GM12864 (cell line): ENCODE measurements around the gene EIF2AK2.

Experiments used
- DNase-seq: peaks from one replicate; pipeline ENCODE4 v3.0.0-alpha.2; 2011; ENCODE audit warnings: low read depth
- H3K4me3 ChIP-seq: 2 replicates; pipeline ENCODE4 v1.5.1; 2011; ENCODE audit warnings: mild to moderate bottlenecking, low read depth, low read length, control low read depth
- CTCF ChIP-seq: IDR thresholded peaks from 2 replicates; pipeline ENCODE4 v1.5.1; 2011; ENCODE audit warnings: low read depth, mild to moderate bottlenecking, moderate library complexity, low read length, control low read depth, inconsistent platforms; ENCODE audit errors: missing control alignments

The EIF2AK2 gene

GRCh38 chr2:37188570-37188969 lies 31.8 kb upstream of the EIF2AK2 start, which contains the start of gene SULT6B1:
TSS of gene SULT6B1 (minus strand) at chr2:37188670. CDS start at chr2:37188640, 30 bp downstream.
- no peak within 1 kb of the TSS for H3K4me3 ChIP-seq
- TF ChIP-seq CTCF: no peak
- DNase-seq: no peak

DNA sequence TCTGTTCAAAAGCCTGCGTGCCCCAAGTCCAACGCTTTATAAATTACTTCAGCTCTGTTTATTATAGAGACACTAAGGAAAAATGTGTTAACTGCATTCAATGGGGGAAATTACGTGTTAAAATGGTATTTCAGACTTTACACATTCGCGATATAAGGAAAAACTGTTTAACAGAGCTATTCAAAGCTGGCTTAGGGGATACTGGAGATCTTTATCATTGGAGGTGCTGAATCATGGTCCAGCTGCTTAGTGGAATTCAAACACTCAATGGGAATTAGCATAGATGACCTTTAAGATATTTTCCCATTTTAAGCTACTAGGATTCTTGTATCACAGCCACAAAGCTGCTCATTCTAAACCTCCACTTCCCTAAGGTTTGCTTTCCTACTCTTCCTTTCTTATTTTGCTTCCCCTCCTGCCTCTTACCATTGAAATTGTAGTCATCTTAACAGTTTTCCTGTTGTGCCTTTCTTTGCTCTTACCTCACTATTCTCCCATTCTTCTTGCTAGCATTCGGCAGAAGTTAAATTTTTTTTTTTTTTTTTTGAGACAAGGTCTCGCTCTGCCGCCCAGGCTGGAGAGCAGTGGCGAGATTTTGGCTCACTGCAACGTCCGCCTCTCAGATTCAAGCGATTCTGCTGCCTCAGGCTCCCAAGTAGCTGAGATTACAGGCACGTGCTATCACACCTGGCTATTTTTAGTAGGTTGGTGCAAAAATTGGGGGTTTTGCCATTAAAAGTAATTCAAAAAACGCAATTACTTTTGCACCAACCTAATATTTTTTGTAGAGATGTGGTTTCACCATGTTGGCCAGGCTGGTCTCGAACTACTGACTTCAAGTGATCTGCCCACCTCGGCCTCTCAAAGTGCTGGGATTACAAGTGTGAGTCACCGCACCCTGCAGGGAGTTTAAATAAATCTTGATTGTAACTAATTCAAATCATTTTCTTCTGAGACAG lies 25.2 kb upstream of the EIF2AK2 start:
- no peak overlapping the region for H3K4me3 ChIP-seq
- TF ChIP-seq CTCF: no peak
- no peak for DNase-seq

DNA sequence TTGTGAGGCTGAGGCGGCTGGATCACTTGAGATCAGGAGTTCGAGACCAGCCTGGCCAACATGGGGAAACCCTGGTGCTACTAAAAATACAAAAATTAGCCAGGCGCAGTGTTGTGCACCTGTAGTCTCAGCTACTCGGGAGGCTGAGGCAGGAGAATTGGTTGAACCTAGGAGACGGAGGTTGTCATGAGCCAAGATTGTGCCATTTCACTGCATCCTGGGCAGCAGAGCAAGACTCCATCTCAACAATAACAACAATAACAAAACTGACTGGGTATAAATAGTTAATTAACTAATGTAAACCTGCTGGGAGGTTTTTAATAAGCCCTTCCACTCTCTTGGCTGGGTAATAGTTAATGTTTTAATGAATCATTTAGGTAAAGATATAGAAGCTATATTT lies 23.9 kb upstream of the EIF2AK2 start:
- TF ChIP-seq CTCF: no peak
- H3K4me3 ChIP-seq: no peak overlapping the region
- no peak for DNase-seq

DNA sequence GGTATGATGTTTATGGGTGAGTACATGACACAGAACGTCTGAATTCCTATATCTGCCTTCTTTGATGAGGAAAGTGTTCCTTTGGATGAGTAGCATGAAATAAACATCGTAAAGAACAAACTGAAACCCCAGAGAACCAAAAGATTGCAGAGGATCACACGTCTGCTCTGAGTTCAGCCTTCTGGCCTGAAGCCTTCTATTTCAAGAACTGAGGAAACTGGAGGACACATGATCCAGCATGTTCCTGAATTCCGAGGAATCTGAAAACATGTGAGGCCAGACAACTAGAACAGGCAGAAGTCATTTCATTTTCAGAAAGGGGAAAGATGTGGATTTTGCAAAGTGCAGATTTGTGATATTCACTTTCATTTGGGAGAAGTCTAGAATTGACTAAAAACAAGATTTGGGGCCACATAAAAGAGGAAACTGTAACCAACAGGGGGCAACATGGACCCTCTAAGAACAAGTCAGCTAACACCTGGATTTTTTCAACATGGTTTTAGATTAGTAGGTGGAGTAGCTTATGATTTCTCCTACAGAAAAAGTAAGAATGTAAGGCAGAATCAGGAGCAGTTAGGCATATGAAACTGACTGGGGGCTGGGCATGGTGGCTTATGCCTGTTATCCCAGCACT lies 23.3 kb upstream of the EIF2AK2 start:
- DNase-seq: no peak
- TF ChIP-seq CTCF: no peak
- H3K4me3 ChIP-seq: no peak overlapping the region

- DNase-seq: no peak
- H3K4me3 ChIP-seq: no peak overlapping the region
- TF ChIP-seq CTCF: no peak
Measured at GRCh38 chr2:37173741-37174140, 17.0 kb upstream of the EIF2AK2 start.

- no peak overlapping the region for H3K4me3 ChIP-seq
- no peak for DNase-seq
- no peak for TF ChIP-seq CTCF
Measured at GRCh38 chr2:37171624-37171950, 14.8 kb upstream of the EIF2AK2 start.
